H9 (cell line): ENCODE data around the gene CACTIN. TPM values are rescaled to one million over a fixed set of nuclear protein-coding genes. Genes with fewer than 3 reads are reported as not detected.

Experiments used
- DNase-seq: peaks from one replicate; pipeline ENCODE4 v3.0.0-alpha.2; 2017
- H2AFZ ChIP-seq: one replicate; pipeline ENCODE4 v1.6.1; 2013; ENCODE audit warnings: mild to moderate bottlenecking, low read length, control low read depth, moderate library complexity
- H2AK5ac ChIP-seq: 2 replicates; pipeline ENCODE4 v1.6.1; 2013; ENCODE audit warnings: low read length, control low read depth, mixed read lengths; ENCODE audit not compliant: insufficient read length
- H2BK120ac ChIP-seq: one replicate; pipeline ENCODE4 v1.6.1; 2013; ENCODE audit warnings: low read depth, mild to moderate bottlenecking, low read length, control low read depth, inconsistent platforms; ENCODE audit not compliant: poor library complexity, severe bottlenecking
- H2BK12ac ChIP-seq: 2 replicates; pipeline ENCODE4 v1.6.1; 2013; ENCODE audit warnings: low read length, control low read depth, mixed read lengths, low read depth; ENCODE audit not compliant: insufficient read length
- H2BK15ac ChIP-seq: 2 replicates; pipeline ENCODE4 v1.6.1; 2013; ENCODE audit warnings: low read depth, low read length, control low read depth
- H2BK20ac ChIP-seq: one replicate; pipeline ENCODE4 v1.6.1; 2013; ENCODE audit warnings: low read depth, mild to moderate bottlenecking, low read length, control low read depth, inconsistent platforms; ENCODE audit not compliant: poor library complexity, severe bottlenecking
- H2BK5ac ChIP-seq: 2 replicates; pipeline ENCODE4 v1.6.1; 2013; ENCODE audit warnings: low read length, control low read depth, mixed read lengths; ENCODE audit not compliant: insufficient read length
- H3K14ac ChIP-seq: 2 replicates; pipeline ENCODE4 v1.6.1; 2013; ENCODE audit warnings: low read length, control low read depth; ENCODE audit not compliant: insufficient read depth
- H3K18ac ChIP-seq: 2 replicates; pipeline ENCODE4 v1.6.1; 2013; ENCODE audit warnings: low read depth, mild to moderate bottlenecking, mixed read lengths, low read length, control low read depth; ENCODE audit not compliant: insufficient read length
- H3K23ac ChIP-seq: 2 replicates; pipeline ENCODE4 v1.6.1; 2013; ENCODE audit warnings: low read length, control low read depth, mixed read lengths, low read depth; ENCODE audit not compliant: insufficient read length
- H3K23me2 ChIP-seq: 2 replicates; pipeline ENCODE4 v1.6.1; 2013; ENCODE audit warnings: low read depth, mild to moderate bottlenecking, mixed read lengths, low read length, control low read depth; ENCODE audit not compliant: insufficient read length, poor library complexity, severe bottlenecking
- H3K27ac ChIP-seq: 2 replicates; pipeline ENCODE4 v1.5.1; 2013; ENCODE audit warnings: low read length, control low read depth, mixed read lengths, low read depth; ENCODE audit not compliant: insufficient read length
- H3K27me3 ChIP-seq: 2 replicates; pipeline ENCODE4 v1.6.1; 2013; ENCODE audit warnings: low read length, control low read depth, inconsistent platforms; ENCODE audit not compliant: insufficient read depth
- H3K4ac ChIP-seq: 2 replicates; pipeline ENCODE4 v1.6.1; 2013; ENCODE audit warnings: low read depth, mild to moderate bottlenecking, control low read depth, inconsistent platforms, low read length, moderate library complexity
- H3K4me1 ChIP-seq: 2 replicates; pipeline ENCODE4 v1.6.1; 2013; ENCODE audit warnings: low read length, control low read depth, inconsistent platforms; ENCODE audit not compliant: insufficient read depth
- H3K4me2 ChIP-seq: 2 replicates; pipeline ENCODE4 v1.6.1; 2013; ENCODE audit warnings: low read length, control low read depth, mixed read lengths; ENCODE audit not compliant: insufficient read length, insufficient read depth
- H3K56ac ChIP-seq: 2 replicates; pipeline ENCODE4 v1.6.1; 2013; ENCODE audit warnings: low read depth, mild to moderate bottlenecking, mixed read lengths, low read length, control low read depth; ENCODE audit not compliant: insufficient read length
- H3K79me1 ChIP-seq: 2 replicates; pipeline ENCODE4 v1.6.1; 2013; ENCODE audit warnings: low read depth, mild to moderate bottlenecking, moderate library complexity, low read length, control low read depth, inconsistent platforms; ENCODE audit not compliant: insufficient read depth, poor library complexity, severe bottlenecking
- H3K79me2 ChIP-seq: 2 replicates; pipeline ENCODE4 v1.6.1; 2013; ENCODE audit warnings: low read length, control low read depth, inconsistent platforms; ENCODE audit not compliant: insufficient read depth
- H3K9ac ChIP-seq: 2 replicates; pipeline ENCODE4 v1.6.1; 2013; ENCODE audit warnings: low read length, control low read depth, mixed read lengths; ENCODE audit not compliant: insufficient read length; ENCODE audit errors: extremely low read depth
- H3K9me3 ChIP-seq: one replicate; pipeline ENCODE4 v1.6.1; 2013; ENCODE audit warnings: low read depth, low read length, inconsistent platforms; ENCODE audit not compliant: control insufficient read depth
- H3T11ph ChIP-seq: one replicate; pipeline ENCODE4 v1.6.1; 2013; ENCODE audit warnings: mild to moderate bottlenecking, low read length, control low read depth, inconsistent platforms
- H4K20me1 ChIP-seq: one replicate; pipeline ENCODE4 v1.6.1; 2013; ENCODE audit not compliant: control insufficient read depth, insufficient read length, insufficient read depth
- H4K5ac ChIP-seq: 2 replicates; pipeline ENCODE4 v1.6.1; 2013; ENCODE audit warnings: low read depth, mild to moderate bottlenecking, mixed read lengths, low read length, control low read depth; ENCODE audit not compliant: insufficient read length
- H4K8ac ChIP-seq: replicated peaks from 2 replicates; pipeline ENCODE4 v1.6.1; 2013; ENCODE audit warnings: low read length, control low read depth, mixed read lengths, low read depth; ENCODE audit not compliant: insufficient read length
- H4K91ac ChIP-seq: 2 replicates; pipeline ENCODE4 v1.6.1; 2013; ENCODE audit warnings: low read depth, mild to moderate bottlenecking, moderate library complexity, mixed read lengths, low read length, control low read depth; ENCODE audit not compliant: insufficient read length
- H3K27ac Mint-ChIP-seq, 3 experiments: 2 replicates in 2 of 3; 3 replicates in 1 of 3; pipeline ENCODE4 v1.8.0; 2020 to 2021; ENCODE audit warnings: mixed read lengths in 3 of 3, mild to moderate bottlenecking in 1 of 3, moderate library complexity in 1 of 3
- H3K27me3 Mint-ChIP-seq: 2 replicates; pipeline ENCODE4 v1.8.0; 2021; ENCODE audit warnings: low read depth, mild to moderate bottlenecking, moderate library complexity, mixed read lengths
- H3K36me3 Mint-ChIP-seq, 3 experiments: 2 replicates in 2 of 3; 3 replicates in 1 of 3; pipeline ENCODE4 v1.8.0; 2020 to 2021; ENCODE audit warnings: low read depth in 3 of 3, mixed read lengths in 3 of 3; ENCODE audit not compliant: insufficient read depth in 1 of 3
- H3K4me1 Mint-ChIP-seq, 2 experiments: 2 replicates each; pipeline ENCODE4 v1.8.0; 2020; ENCODE audit warnings: mixed read lengths in 2 of 2
- H3K4me3 Mint-ChIP-seq, 2 experiments: 2 replicates in 1 of 2; 3 replicates in 1 of 2; pipeline ENCODE4 v1.8.0; 2020 to 2021; ENCODE audit warnings: mild to moderate bottlenecking in 2 of 2, mixed read lengths in 2 of 2, moderate library complexity in 1 of 2
- H3K9me3 Mint-ChIP-seq, 2 experiments: 2 replicates in 1 of 2; 3 replicates in 1 of 2; pipeline ENCODE4 v1.8.0; 2020; ENCODE audit warnings: mild to moderate bottlenecking in 2 of 2, mixed read lengths in 2 of 2, moderate library complexity in 1 of 2
- CTCF ChIP-seq: fragments of 200-600 bp; sonication (generic); conservative IDR thresholded peaks from 3 replicates; pipeline ENCODE4 v1.8.0; 2021; ENCODE audit warnings: antibody characterized with exemption, mild to moderate bottlenecking
- WGBS: extraction: QIAGEN DNeasy Blood & Tissue Kit; methylation state at CpG from one replicate; pipeline ENCODE4 v1.1.7; 2013; ENCODE audit warnings: missing lambda C conversion rate, low lambda C conversion rate, mixed read lengths; ENCODE audit not compliant: insufficient read length; ENCODE audit errors: extremely low coverage; 5-methylcytosine and 5-hydroxymethylcytosine counted together
- total RNA-seq: library from RNA; stranded (reverse); gene quantifications from 2 replicates; pipeline ENCODE4 v1.2.1, GENCODE V29; 2021

The CACTIN gene
- total RNA-seq, 1 experiment from 2014 or later, result 37.3 TPM

- Histone ChIP-seq H3K27me3 (no peaks in the 10 kb centered on the region), H2BK5ac (no peak within 1 kb of the TSS), H3K18ac (peak within 1 kb of the TSS; percentile 38), H3K79me2 (no peaks in the 10 kb centered on the region), H3K9ac (peak within 1 kb of the TSS; percentile 4), H3K56ac (no peak within 1 kb of the TSS), H2BK12ac (no peak within 1 kb of the TSS), H2BK20ac (no peak within 1 kb of the TSS), H3K4me2 (peak within 1 kb of the TSS; percentile 66), H3K4me1 (no peaks in the 10 kb centered on the region), H4K91ac (no peak within 1 kb of the TSS), H3T11ph (no peak within 1 kb of the TSS), H3K27ac (no peak within 1 kb of the TSS), H2AK5ac (no peak within 1 kb of the TSS), H2AFZ (no peak within 1 kb of the TSS), H3K9me3 (no peaks in the 10 kb centered on the region), H3K79me1 (no peaks in the 10 kb centered on the region), H2BK120ac (no peak within 1 kb of the TSS), H4K8ac (no peak within 1 kb of the TSS), H4K5ac (no peak within 1 kb of the TSS), H4K20me1 (no peaks in the 10 kb centered on the region), H3K23ac (no peak within 1 kb of the TSS), H3K4ac (no peak within 1 kb of the TSS), H3K23me2 (peaks cover 9% of the 10 kb centered on the region), H2BK15ac (no peak within 1 kb of the TSS), H3K14ac (no peak within 1 kb of the TSS)
- Mint-ChIP-seq H3K36me3 (peaks cover 8 to 10% (median 9%) of the 10 kb centered on the region in 3 experiments), H3K9me3 (no peaks in the 10 kb centered on the region; a peak in 1 of 5 replicates), H3K27me3 (peaks cover 6% of the 10 kb centered on the region), H3K4me1 (peaks cover 13 to 24% of the 10 kb centered on the region in 2 experiments), H3K27ac (peak within 1 kb of the TSS in 1 of 3 experiments; percentile 31; a peak in 2 of 7 replicates), H3K4me3 (peak within 1 kb of the TSS; percentile 73 to 87)
- no peak for DNase-seq
- WGBS, result no CpG with 5 or more reads among the region's 30 CpGs
- TF ChIP-seq CTCF, result no peak
These were observed 53.8 kb downstream of the CACTIN start, which contains the start of gene HMG20B for GRCh38 chr19:3572855-3573161. HMG20B (plus strand) TSS chr19:3572944; CDS start chr19:3573310, 366 bp downstream.
